Measurements from ENCODE around the gene ZHX3. TPM values are rescaled to one million over a fixed set of nuclear protein-coding genes. Genes with fewer than 3 reads are reported as not detected.

The ZHX3 gene
- total and polyA plus RNA-seq, 2 of the 13 experiments (the other 11 are each of a cell fraction or from before 2014, with no cell fraction given): 8.4 to 11.7 TPM

- intact Hi-C loops (cut with micrococcal nuclease; ENCODE audit: unreplicated experiment) (no loop called here), in situ Hi-C loops (cut with HindIII; ENCODE audit: extremely low pct_ligation_motif_present, low pct_unique_long_range_greater_than_20kb) (no loop called here)
- Histone ChIP-seq H3K4me3 (replicated peaks in 1 of 3; ENCODE audit: insufficient read depth in 1 of 3, low read depth in 2 of 3, low read length in 3 of 3) (no peak overlapping the region), H3K79me2 (ENCODE audit: insufficient read depth, low read length) (peaks cover 3% of the 10 kb centered on the region), H3K27ac (ENCODE audit: extremely low read length, insufficient read depth, low read length) (no peak overlapping the region), H4K20me1 (ENCODE audit: insufficient read depth, low read length) (no peaks in the 10 kb centered on the region), H3K27me3 (ENCODE audit: control insufficient read depth in 1 of 2, insufficient read depth in 2 of 2, low read length in 2 of 2) (no peaks in the 10 kb centered on the region), H3K9me3 (ENCODE audit: low read length) (no peaks in the 10 kb centered on the region), H3K9ac (ENCODE audit: insufficient read depth, low read depth, low read length) (no peak overlapping the region), H3K4me2 (ENCODE audit: low read depth, low read length) (no peak overlapping the region), H2AFZ (ENCODE audit: low read length) (no peak overlapping the region), H3K4me1 (ENCODE audit: insufficient read depth, low read length) (no peaks in the 10 kb centered on the region), H3K36me3 (replicated peaks in 1 of 2; ENCODE audit: control insufficient read depth in 1 of 2, insufficient read depth in 2 of 2, low read length in 2 of 2) (peaks cover 77 to 99% of the 10 kb centered on the region in 2 experiments)
- FAIRE-seq (no peak), ATAC-seq (no peak), DNase-seq (ENCODE audit: low spot score) (no peak)
- ChIA-PET POLR2A (no interaction called here), CTCF (ENCODE audit: low intra/inter-chr PET ratio, low total read pairs) (no interaction called here)
- no TSS peak for BruUV-seq (replicated peaks)
- 94% methylated on average over 11 of the region's 11 CpGs for WGBS (ENCODE audit: low lambda C conversion rate)
- TF ChIP-seq ZNF101 (CRISPR knock-in tag; IDR thresholded peaks at IDR 0.05; ENCODE audit: borderline replicate concordance, low read depth): no peak
- TF ChIP-seq ZNF567 (CRISPR knock-in tag; IDR thresholded peaks at IDR 0.05; ENCODE audit: borderline replicate concordance): no peak
- no peak for TF ChIP-seq MATR3 (CRISPR knock-in tag; IDR thresholded peaks at IDR 0.05)
- TF ChIP-seq ZNF569 (CRISPR knock-in tag; IDR thresholded peaks at IDR 0.05; ENCODE audit: borderline replicate concordance): no peak
- no peak for TF ChIP-seq ZFP36L1 (CRISPR knock-in tag; IDR thresholded peaks at IDR 0.05)
- TF ChIP-seq ZNF792 (CRISPR knock-in tag; IDR thresholded peaks at IDR 0.05): no peak
- TF ChIP-seq ZNF274 (CRISPR knock-in tag; IDR thresholded peaks at IDR 0.05): no peak
- TF ChIP-seq ZNF513 (CRISPR knock-in tag; conservative IDR thresholded peaks at IDR 0.05): no peak
- no peak for TF ChIP-seq CBX5 (CRISPR knock-in tag; IDR thresholded peaks at IDR 0.05; ENCODE audit: borderline replicate concordance)
- TF ChIP-seq, protein P1, sequence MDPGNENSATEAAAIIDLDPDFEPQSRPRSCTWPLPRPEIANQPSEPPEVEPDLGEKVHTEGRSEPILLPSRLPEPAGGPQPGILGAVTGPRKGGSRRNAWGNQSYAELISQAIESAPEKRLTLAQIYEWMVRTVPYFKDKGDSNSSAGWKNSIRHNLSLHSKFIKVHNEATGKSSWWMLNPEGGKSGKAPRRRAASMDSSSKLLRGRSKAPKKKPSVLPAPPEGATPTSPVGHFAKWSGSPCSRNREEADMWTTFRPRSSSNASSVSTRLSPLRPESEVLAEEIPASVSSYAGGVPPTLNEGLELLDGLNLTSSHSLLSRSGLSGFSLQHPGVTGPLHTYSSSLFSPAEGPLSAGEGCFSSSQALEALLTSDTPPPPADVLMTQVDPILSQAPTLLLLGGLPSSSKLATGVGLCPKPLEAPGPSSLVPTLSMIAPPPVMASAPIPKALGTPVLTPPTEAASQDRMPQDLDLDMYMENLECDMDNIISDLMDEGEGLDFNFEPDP (CRISPR knock-in tag; conservative IDR thresholded peaks at IDR 0.05): no peak
- TF ChIP-seq ZC3H4 (CRISPR knock-in tag; IDR thresholded peaks at IDR 0.05; ENCODE audit: borderline replicate concordance): no peak
- no peak for TF ChIP-seq ZNF121 (CRISPR knock-in tag; IDR thresholded peaks at IDR 0.05)
- no peak for TF ChIP-seq ZBTB10 (CRISPR knock-in tag; IDR thresholded peaks at IDR 0.05; ENCODE audit: borderline replicate concordance)
- TF ChIP-seq MLLT10 (CRISPR knock-in tag; IDR thresholded peaks at IDR 0.05): no peak
- TF ChIP-seq GRHL1 (CRISPR knock-in tag; conservative IDR thresholded peaks at IDR 0.05): no peak
- TF ChIP-seq MTA1 (CRISPR knock-in tag; IDR thresholded peaks at IDR 0.05; ENCODE audit: borderline replicate concordance): no peak
- no peak for TF ChIP-seq BCL6 (CRISPR knock-in tag; IDR thresholded peaks at IDR 0.05)
- TF ChIP-seq, protein P2, sequence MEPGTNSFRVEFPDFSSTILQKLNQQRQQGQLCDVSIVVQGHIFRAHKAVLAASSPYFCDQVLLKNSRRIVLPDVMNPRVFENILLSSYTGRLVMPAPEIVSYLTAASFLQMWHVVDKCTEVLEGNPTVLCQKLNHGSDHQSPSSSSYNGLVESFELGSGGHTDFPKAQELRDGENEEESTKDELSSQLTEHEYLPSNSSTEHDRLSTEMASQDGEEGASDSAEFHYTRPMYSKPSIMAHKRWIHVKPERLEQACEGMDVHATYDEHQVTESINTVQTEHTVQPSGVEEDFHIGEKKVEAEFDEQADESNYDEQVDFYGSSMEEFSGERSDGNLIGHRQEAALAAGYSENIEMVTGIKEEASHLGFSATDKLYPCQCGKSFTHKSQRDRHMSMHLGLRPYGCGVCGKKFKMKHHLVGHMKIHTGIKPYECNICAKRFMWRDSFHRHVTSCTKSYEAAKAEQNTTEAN (CRISPR knock-in tag; conservative IDR thresholded peaks at IDR 0.05): no peak
These were observed 153.7 kb downstream of the ZHX3 start for GRCh38 chr20:41163821-41164220.
